Loucy (cell line): ENCODE results near the gene MYO7B.

Experiments used
- H2AFZ ChIP-seq: fragments of 200-600 bp; sonication (generic); 2 replicates; pipeline ENCODE4 v1.6.0; 2016; ENCODE audit warnings: antibody characterized with exemption, mild to moderate bottlenecking, low read length, moderate library complexity
- H3F3A ChIP-seq: fragments of 200-600 bp; 2 replicates; pipeline ENCODE4 v1.6.0; 2016; ENCODE audit warnings: antibody characterized with exemption, low read depth, mild to moderate bottlenecking
- H3K27me3 ChIP-seq: fragments of 200-600 bp; sonication (generic); 2 replicates; pipeline ENCODE4 v1.6.1; 2014; ENCODE audit warnings: low read length, mild to moderate bottlenecking; ENCODE audit not compliant: insufficient read depth, poor library complexity, severe bottlenecking
- H3K36me3 ChIP-seq: fragments of 200-600 bp; sonication (generic); 2 replicates; pipeline ENCODE4 v1.6.1; 2016; ENCODE audit warnings: low read length; ENCODE audit not compliant: insufficient read depth
- H3K4me1 ChIP-seq: fragments of 200-600 bp; sonication (generic); 2 replicates; pipeline ENCODE4 v1.5.1; 2014; ENCODE audit warnings: low read length, mild to moderate bottlenecking; ENCODE audit not compliant: insufficient read depth, poor library complexity, severe bottlenecking
- H3K4me2 ChIP-seq: fragments of 200-600 bp; sonication (generic); 2 replicates; pipeline ENCODE4 v1.6.0; 2014; ENCODE audit warnings: antibody characterized with exemption, low read length, low read depth, mild to moderate bottlenecking; ENCODE audit not compliant: poor library complexity, severe bottlenecking
- H3K4me3 ChIP-seq: fragments of 200-600 bp; sonication (generic); 2 replicates; pipeline ENCODE4 v1.5.1; 2014; ENCODE audit warnings: low read length, mild to moderate bottlenecking, mixed read lengths; ENCODE audit not compliant: poor library complexity, severe bottlenecking
- H3K79me2 ChIP-seq: fragments of 200-600 bp; sonication (generic); 2 replicates; pipeline ENCODE4 v1.6.1; 2014; ENCODE audit warnings: low read length; ENCODE audit not compliant: insufficient read depth
- H3K9ac ChIP-seq: fragments of 200-600 bp; sonication (generic); 2 replicates; pipeline ENCODE4 v1.6.0; 2014; ENCODE audit warnings: mild to moderate bottlenecking, low read depth, low read length, moderate library complexity; ENCODE audit not compliant: poor library complexity, severe bottlenecking
- H3K9me2 ChIP-seq: fragments of 200-600 bp; sonication (generic); replicated peaks from 2 replicates; pipeline ENCODE4 v1.6.1; 2016; ENCODE audit warnings: low read depth, low read length, mixed read lengths
- H3K9me3 ChIP-seq: fragments of 200-600 bp; sonication (generic); 2 replicates; pipeline ENCODE4 v1.6.1; 2014; ENCODE audit warnings: mild to moderate bottlenecking, antibody characterized with exemption, low read length, low read depth; ENCODE audit not compliant: insufficient read depth
- H4K20me1 ChIP-seq: fragments of 200-600 bp; sonication (generic); 2 replicates; pipeline ENCODE4 v1.6.0; 2014; ENCODE audit warnings: antibody characterized with exemption, low read length, mild to moderate bottlenecking; ENCODE audit not compliant: insufficient read depth, poor library complexity, severe bottlenecking
- EZH2phosphoT487 ChIP-seq: fragments of 200-600 bp; IDR thresholded peaks from 2 replicates; pipeline ENCODE4 v1.6.1; 2018; ENCODE audit warnings: antibody characterized with exemption, mild to moderate bottlenecking, moderate library complexity, borderline replicate concordance
- TF ChIP-seq, protein P1 (sequence below): fragments of 200-600 bp; sonication (generic); conservative IDR thresholded peaks from 2 replicates; pipeline ENCODE4 v1.5.1; 2014; ENCODE audit warnings: mild to moderate bottlenecking, antibody characterized with exemption, low read length

Gene MYO7B

DNA sequence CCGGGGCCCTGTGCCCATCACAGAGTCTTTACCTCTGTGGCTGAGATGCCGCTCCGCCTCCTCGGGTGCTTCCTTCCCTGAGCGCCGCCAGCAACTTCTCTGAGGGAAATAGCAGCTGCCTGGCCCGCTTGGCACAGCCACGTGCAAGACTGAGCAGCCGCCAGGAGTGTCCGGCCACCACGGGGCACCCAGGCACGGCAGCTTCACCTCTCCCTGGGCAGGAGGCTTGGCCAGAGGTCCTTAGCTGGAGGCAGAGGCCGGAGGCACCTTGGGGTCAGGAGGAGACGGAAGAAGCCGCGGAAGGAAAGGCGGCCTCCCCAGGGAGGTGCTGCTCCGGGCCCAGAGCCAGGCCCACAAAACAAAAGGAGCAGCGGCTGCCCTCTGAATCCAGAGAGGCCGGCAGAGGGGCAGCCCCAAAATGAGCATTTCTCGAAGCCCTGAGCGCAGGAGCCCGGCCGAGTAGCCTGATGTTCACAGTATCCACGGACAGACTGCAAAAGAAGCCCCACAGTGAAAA is 145.9 kb downstream of the MYO7B start:
- H3F3A ChIP-seq, result no peaks in the 10 kb centered on the region
- no peaks in the 10 kb centered on the region for H3K9me3 ChIP-seq
- H3K9me2 ChIP-seq, result no peaks in the 10 kb centered on the region
- no peaks in the 10 kb centered on the region for H4K20me1 ChIP-seq
- no peak overlapping the region for H3K4me3 ChIP-seq
- no peaks in the 10 kb centered on the region for H3K27me3 ChIP-seq
- H3K79me2 ChIP-seq, result no peaks in the 10 kb centered on the region
- no peaks in the 10 kb centered on the region for H3K36me3 ChIP-seq
- no peak overlapping the region for H3K9ac ChIP-seq
- H3K4me2 ChIP-seq, result no peak overlapping the region
- TF ChIP-seq EZH2phosphoT487, result no peak
- TF ChIP-seq, protein P1, sequence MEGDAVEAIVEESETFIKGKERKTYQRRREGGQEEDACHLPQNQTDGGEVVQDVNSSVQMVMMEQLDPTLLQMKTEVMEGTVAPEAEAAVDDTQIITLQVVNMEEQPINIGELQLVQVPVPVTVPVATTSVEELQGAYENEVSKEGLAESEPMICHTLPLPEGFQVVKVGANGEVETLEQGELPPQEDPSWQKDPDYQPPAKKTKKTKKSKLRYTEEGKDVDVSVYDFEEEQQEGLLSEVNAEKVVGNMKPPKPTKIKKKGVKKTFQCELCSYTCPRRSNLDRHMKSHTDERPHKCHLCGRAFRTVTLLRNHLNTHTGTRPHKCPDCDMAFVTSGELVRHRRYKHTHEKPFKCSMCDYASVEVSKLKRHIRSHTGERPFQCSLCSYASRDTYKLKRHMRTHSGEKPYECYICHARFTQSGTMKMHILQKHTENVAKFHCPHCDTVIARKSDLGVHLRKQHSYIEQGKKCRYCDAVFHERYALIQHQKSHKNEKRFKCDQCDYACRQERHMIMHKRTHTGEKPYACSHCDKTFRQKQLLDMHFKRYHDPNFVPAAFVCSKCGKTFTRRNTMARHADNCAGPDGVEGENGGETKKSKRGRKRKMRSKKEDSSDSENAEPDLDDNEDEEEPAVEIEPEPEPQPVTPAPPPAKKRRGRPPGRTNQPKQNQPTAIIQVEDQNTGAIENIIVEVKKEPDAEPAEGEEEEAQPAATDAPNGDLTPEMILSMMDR, result no peak
- no peak overlapping the region for H2AFZ ChIP-seq
- H3K4me1 ChIP-seq, result no peaks in the 10 kb centered on the region

DNA sequence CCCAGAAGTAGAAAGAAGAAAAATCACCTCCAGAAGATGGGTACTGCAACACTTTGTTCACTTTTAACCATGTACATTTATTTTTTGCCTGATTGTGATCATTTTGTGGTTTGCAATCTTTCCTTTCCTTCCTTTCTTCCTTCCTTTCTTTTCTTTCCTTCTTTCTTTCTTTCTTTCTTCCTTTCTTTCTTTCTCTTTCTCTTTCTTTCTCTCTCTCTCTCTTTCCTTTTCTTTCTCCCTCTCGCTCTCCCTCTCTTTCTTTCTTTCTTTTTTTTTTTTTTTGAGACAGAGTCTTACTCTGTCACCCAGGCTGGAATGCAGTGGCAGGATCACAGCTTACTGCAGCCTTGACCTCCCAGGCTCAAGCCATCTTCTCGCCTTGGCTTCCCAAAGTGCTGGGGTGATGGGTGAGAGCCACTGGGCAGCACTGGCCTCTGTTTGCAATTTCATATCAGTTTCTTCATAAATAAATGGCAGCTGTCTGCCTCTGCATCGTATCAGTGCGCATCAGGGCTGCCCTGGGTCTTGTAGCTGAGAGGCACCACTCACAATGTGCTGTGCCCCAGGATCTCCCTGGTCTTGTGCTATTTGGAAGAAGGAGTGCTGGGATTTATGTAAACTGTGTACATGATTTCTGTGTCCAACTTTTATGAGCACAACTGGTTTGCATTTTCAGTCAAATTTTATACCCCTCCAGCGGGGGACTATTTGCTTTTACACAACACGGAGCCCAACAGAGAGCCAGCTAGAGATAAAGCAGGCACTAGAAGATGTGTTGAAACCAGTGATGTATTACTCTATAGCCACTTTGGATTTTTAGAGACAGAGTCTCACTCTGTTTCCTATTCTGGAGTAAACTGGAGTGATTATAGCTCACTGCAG is 146.7 kb downstream of the MYO7B start:
- Histone ChIP-seq H3K4me2 (no peak overlapping the region), H3K9me2 (no peaks in the 10 kb centered on the region)

GRCh38 chr2:127683056-127683455 is 147.6 kb downstream of the MYO7B start:
- Histone ChIP-seq H3K36me3 (no peaks in the 10 kb centered on the region), H3K9ac (no peak overlapping the region), H3K27me3 (no peaks in the 10 kb centered on the region), H2AFZ (no peak overlapping the region), H3K4me3 (no peak overlapping the region), H3K4me2 (no peak overlapping the region), H3K4me1 (no peaks in the 10 kb centered on the region), H3K9me2 (no peaks in the 10 kb centered on the region), H4K20me1 (no peaks in the 10 kb centered on the region), H3F3A (no peaks in the 10 kb centered on the region), H3K9me3 (no peaks in the 10 kb centered on the region), H3K79me2 (no peaks in the 10 kb centered on the region)
- TF ChIP-seq, protein P1, result no peak
- no peak for TF ChIP-seq EZH2phosphoT487

More for the DNA sequence above, 146.7 kb downstream of the MYO7B start:
- no peaks in the 10 kb centered on the region for H3K79me2 ChIP-seq
- no peaks in the 10 kb centered on the region for H3F3A ChIP-seq
- no peaks in the 10 kb centered on the region for H3K9me3 ChIP-seq
- H3K36me3 ChIP-seq, result no peaks in the 10 kb centered on the region
- no peak overlapping the region for H3K4me3 ChIP-seq
- H3K27me3 ChIP-seq, result no peaks in the 10 kb centered on the region
- no peaks in the 10 kb centered on the region for H4K20me1 ChIP-seq
- TF ChIP-seq EZH2phosphoT487, result no peak
- TF ChIP-seq, protein P1, result no peak
- H2AFZ ChIP-seq, result no peak overlapping the region
- no peak overlapping the region for H3K9ac ChIP-seq
- no peaks in the 10 kb centered on the region for H3K4me1 ChIP-seq
